HEK293 (cell line): Measurements from ENCODE around the gene ALDOA.
A peak's percentile ranks its signal among the peaks of the same experiment; 100 is the strongest.

ENCODE experiments used
- BCL11A ChIP-seq: fragments of 450-650 bp; formaldehyde crosslinking; IDR thresholded peaks from 2 replicates; pipeline ENCODE4 v1.5.1; 2016; ENCODE audit warnings: low read depth, missing biosample characterization, missing genetic modification characterization
- ELK4 ChIP-seq: IDR thresholded peaks from 2 replicates; pipeline ENCODE4 v1.6.1; 2011; ENCODE audit warnings: mild to moderate bottlenecking, low read depth, low read length, borderline replicate concordance
- GLIS1 ChIP-seq: fragments of 450-650 bp; formaldehyde crosslinking; IDR thresholded peaks from 2 replicates; pipeline ENCODE4 v1.5.1; 2016; ENCODE audit warnings: missing biosample characterization, missing genetic modification characterization
- HOXA7 ChIP-seq: sonication (generic); formaldehyde crosslinking; IDR thresholded peaks from 2 replicates; pipeline ENCODE4 v1.8.1; 2022; ENCODE audit warnings: missing genetic modification reagents, borderline replicate concordance
- KLF8 ChIP-seq: fragments of 450-650 bp; formaldehyde crosslinking; IDR thresholded peaks from 2 replicates; pipeline ENCODE4 v1.5.1; 2016; ENCODE audit warnings: missing biosample characterization, missing genetic modification characterization
- RBAK ChIP-seq: fragments of 450-650 bp; formaldehyde crosslinking; IDR thresholded peaks from 2 replicates; pipeline ENCODE4 v1.5.1; 2016; ENCODE audit warnings: missing biosample characterization, missing genetic modification characterization
- SALL2 ChIP-seq: fragments of 450-650 bp; formaldehyde crosslinking; IDR thresholded peaks from 2 replicates; pipeline ENCODE4 v1.5.0; 2017; ENCODE audit warnings: missing biosample characterization, mild to moderate bottlenecking, missing genetic modification characterization, borderline replicate concordance
- TSHZ1 ChIP-seq: fragments of 450-650 bp; formaldehyde crosslinking; IDR thresholded peaks from 2 replicates; pipeline ENCODE4 v1.5.1; 2016; ENCODE audit warnings: missing biosample characterization, missing genetic modification characterization, borderline replicate concordance
- ZBTB10 ChIP-seq: fragments of 450-650 bp; formaldehyde crosslinking; IDR thresholded peaks from 2 replicates; pipeline ENCODE4 v1.5.1; 2016; ENCODE audit warnings: missing biosample characterization, missing genetic modification characterization
- ZBTB49 ChIP-seq: fragments of 450-650 bp; formaldehyde crosslinking; IDR thresholded peaks from 2 replicates; pipeline ENCODE4 v1.5.1; 2016; ENCODE audit warnings: missing biosample characterization, missing genetic modification characterization, low read depth
- ZFP41 ChIP-seq: fragments of 450-650 bp; formaldehyde crosslinking; IDR thresholded peaks from 2 replicates; pipeline ENCODE4 v1.5.1; 2016; ENCODE audit warnings: missing biosample characterization, missing genetic modification characterization, borderline replicate concordance
- ZNF114 ChIP-seq: fragments of 450-650 bp; formaldehyde crosslinking; IDR thresholded peaks from 2 replicates; pipeline ENCODE4 v1.5.0; 2017; ENCODE audit warnings: missing biosample characterization, missing genetic modification characterization
- ZNF133 ChIP-seq: fragments of 450-650 bp; formaldehyde crosslinking; IDR thresholded peaks from 2 replicates; pipeline ENCODE4 v1.5.1; 2016; ENCODE audit warnings: missing biosample characterization, missing genetic modification characterization
- ZNF148 ChIP-seq: fragments of 450-650 bp; formaldehyde crosslinking; IDR thresholded peaks from 2 replicates; pipeline ENCODE4 v1.5.0; 2017; ENCODE audit warnings: missing biosample characterization, missing genetic modification characterization, borderline replicate concordance
- ZNF16 ChIP-seq: fragments of 450-650 bp; formaldehyde crosslinking; IDR thresholded peaks from 2 replicates; pipeline ENCODE4 v1.5.1; 2016; ENCODE audit warnings: low read depth, missing biosample characterization, missing genetic modification characterization
- ZNF202 ChIP-seq: fragments of 450-650 bp; formaldehyde crosslinking; IDR thresholded peaks from 2 replicates; pipeline ENCODE4 v1.5.1; 2016; ENCODE audit warnings: missing biosample characterization, missing genetic modification characterization, borderline replicate concordance
- ZNF266 ChIP-seq: fragments of 450-650 bp; formaldehyde crosslinking; IDR thresholded peaks from 2 replicates; pipeline ENCODE4 v1.5.1; 2016; ENCODE audit warnings: missing biosample characterization, missing genetic modification characterization, low read depth
- ZNF391 ChIP-seq: fragments of 450-650 bp; formaldehyde crosslinking; IDR thresholded peaks from 2 replicates; pipeline ENCODE4 v1.5.1; 2016; ENCODE audit warnings: low read depth, missing biosample characterization, missing genetic modification characterization, borderline replicate concordance
- ZNF394 ChIP-seq: fragments of 450-650 bp; formaldehyde crosslinking; IDR thresholded peaks from 2 replicates; pipeline ENCODE4 v1.5.1; 2016; ENCODE audit warnings: missing biosample characterization, missing genetic modification characterization, mild to moderate bottlenecking, moderate library complexity, borderline replicate concordance
- ZNF449 ChIP-seq: fragments of 450-650 bp; formaldehyde crosslinking; IDR thresholded peaks from 2 replicates; pipeline ENCODE4 v1.5.1; 2017; ENCODE audit warnings: missing biosample characterization, mild to moderate bottlenecking, missing genetic modification characterization, moderate library complexity
- ZNF621 ChIP-seq: fragments of 450-650 bp; formaldehyde crosslinking; IDR thresholded peaks from 2 replicates; pipeline ENCODE4 v1.5.1; 2017; ENCODE audit warnings: missing biosample characterization, missing genetic modification characterization
- ZNF654 ChIP-seq: fragments of 450-650 bp; formaldehyde crosslinking; IDR thresholded peaks from 2 replicates; pipeline ENCODE4 v1.5.1; 2016; ENCODE audit warnings: low read depth, missing biosample characterization, missing genetic modification characterization
- ZNF707 ChIP-seq: fragments of 450-650 bp; formaldehyde crosslinking; IDR thresholded peaks from 2 replicates; pipeline ENCODE4 v1.5.1; 2016; ENCODE audit warnings: missing biosample characterization, missing genetic modification characterization
- ZSCAN18 ChIP-seq: fragments of 450-650 bp; formaldehyde crosslinking; IDR thresholded peaks from 2 replicates; pipeline ENCODE4 v1.5.1; 2016; ENCODE audit warnings: missing biosample characterization, missing genetic modification characterization

ALDOA gene

GRCh38 chr16:30053376-30054015 lies 12.1 kb upstream of the ALDOA start (continued):
- TF ChIP-seq ZBTB10 (tag by site-specific recombination) (no peak), ZNF266 (tag by site-specific recombination) (no peak), ELK4 (no peak), BCL11A (tag by site-specific recombination) (no peak), ZFP41 (tag by site-specific recombination) (no peak), ZNF148 (no peak), TSHZ1 (tag by site-specific recombination) (no peak), ZNF202 (tag by site-specific recombination) (no peak), ZNF391 (tag by site-specific recombination) (no peak), ZNF707 (tag by site-specific recombination) (no peak), ZNF654 (tag by site-specific recombination) (no peak), GLIS1 (tag by site-specific recombination) (peak; percentile 23), RBAK (tag by site-specific recombination) (no peak), ZNF133 (tag by site-specific recombination) (no peak), ZNF16 (tag by site-specific recombination) (no peak), ZNF449 (tag by site-specific recombination) (no peak), ZBTB49 (no peak), SALL2 (tag by site-specific recombination) (no peak), ZNF114 (tag by site-specific recombination) (no peak), KLF8 (peak; percentile 40), ZNF394 (tag by site-specific recombination) (no peak), ZSCAN18 (tag by site-specific recombination) (no peak), HOXA7 (CRISPR knock-in tag) (no peak), ZNF621 (peak; percentile 41; the same call in 1 of the 2 replicates)
